ENCODE results near the gene PHLPP1. TPM values are rescaled to one million over a fixed set of nuclear protein-coding genes. Genes with fewer than 3 reads are reported as not detected.
"Not testable (repeated sequence)": the region's sequence is repeated elsewhere in the genome, so short reads cannot be mapped to it uniquely, and the experiment has no call there.

Gene PHLPP1
- total and polyA plus RNA-seq, 2 donors: 3.2 to 4.5 TPM

- Histone ChIP-seq H3K27me3 (ENCODE audit: control insufficient read depth in 2 of 2, insufficient read depth in 1 of 2, low read length in 1 of 2) (no peaks in the 10 kb centered on the region), H3K4me1 (ENCODE audit: control insufficient read depth in 2 of 2, insufficient read depth in 2 of 2, low read length in 2 of 2) (no peaks in the 10 kb centered on the region), H3K4me3 (ENCODE audit: low read length in 2 of 2) (no peak overlapping the region), H3K27ac (ENCODE audit: low read depth in 1 of 2, low read length in 1 of 2) (no peak overlapping the region), H3K36me3 (ENCODE audit: control insufficient read depth in 2 of 2, insufficient read depth in 2 of 2, low read length in 1 of 2) (no peaks in the 10 kb centered on the region), H3K9me3 (ENCODE audit: control insufficient read depth in 2 of 2, insufficient read depth in 1 of 2, low read length in 1 of 2) (peaks cover 0 to 19% of the 10 kb centered on the region in 2 donors)
- no peak for DNase-seq (ENCODE audit: low read depth in 6 of 9, low spot score in 9 of 9)
- 90% methylated on average over 6 of the region's 6 CpGs for WGBS
Observed at GRCh38 chr18:62690236-62690815, 25.0 kb upstream of the PHLPP1 start.

DNA sequence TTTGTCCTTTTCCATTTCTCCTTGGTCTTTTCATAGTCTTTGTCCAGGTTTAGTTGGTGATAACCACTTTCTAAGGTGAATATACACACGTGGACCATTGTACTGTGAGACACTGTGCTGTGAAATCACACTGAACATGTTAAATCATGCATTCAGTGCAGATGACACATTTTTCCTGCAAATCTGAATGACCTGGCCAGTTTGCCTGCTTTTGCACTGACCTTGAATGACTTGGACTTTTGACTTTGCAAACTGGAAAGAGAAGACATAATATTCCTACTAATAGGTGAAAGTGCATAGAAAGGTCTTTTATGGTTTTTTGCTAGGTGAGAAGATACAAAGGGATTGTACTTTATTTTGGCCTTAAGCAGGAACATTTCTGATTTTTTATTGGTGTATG, 21.7 kb upstream of the PHLPP1 start:
- 96% methylated on average over 1 of the region's 1 CpG for WGBS
- peaks cover 0 to 5% of the 10 kb centered on the region in 2 donors for H3K9me3 ChIP-seq (ENCODE audit: control insufficient read depth in 2 of 2, insufficient read depth in 1 of 2, low read length in 1 of 2)

GRCh38 chr18:62697636-62698035, 17.7 kb upstream of the PHLPP1 start:
- no peak for DNase-seq (ENCODE audit: low read depth in 6 of 9, low spot score in 9 of 9)

More for the DNA sequence above, 21.7 kb upstream of the PHLPP1 start:
- Histone ChIP-seq H3K27ac (ENCODE audit: low read depth in 1 of 2, low read length in 1 of 2) (no peak overlapping the region), H3K4me1 (ENCODE audit: control insufficient read depth in 2 of 2, insufficient read depth in 2 of 2, low read length in 2 of 2) (no peaks in the 10 kb centered on the region), H3K27me3 (ENCODE audit: control insufficient read depth in 2 of 2, insufficient read depth in 1 of 2, low read length in 1 of 2) (no peaks in the 10 kb centered on the region), H3K36me3 (ENCODE audit: control insufficient read depth in 2 of 2, insufficient read depth in 2 of 2, low read length in 1 of 2) (no peaks in the 10 kb centered on the region), H3K4me3 (ENCODE audit: low read length in 2 of 2) (no peak overlapping the region)
- DNase-seq (ENCODE audit: low read depth in 6 of 9, low spot score in 9 of 9): no peak

DNA sequence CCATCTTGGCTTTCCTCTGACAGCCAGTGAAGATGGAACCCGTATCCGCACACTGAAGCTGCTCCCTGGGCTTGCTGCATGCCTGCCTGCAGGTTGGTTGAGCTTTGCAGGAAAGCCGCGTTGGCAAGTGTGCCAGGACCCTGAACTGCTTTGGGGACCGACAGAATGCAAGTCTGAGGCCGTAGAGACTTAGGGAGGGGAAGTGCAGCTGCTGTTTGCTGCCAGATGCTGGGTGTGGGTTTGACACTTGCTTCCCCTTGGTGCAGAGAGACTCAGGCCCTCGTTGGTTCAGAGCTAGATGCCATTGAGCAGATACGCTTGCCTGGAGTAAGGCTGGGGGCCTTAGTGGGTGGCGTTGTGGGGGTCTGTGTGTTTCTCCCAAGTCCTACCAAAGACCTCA, 13.1 kb upstream of the PHLPP1 start:
- Histone ChIP-seq H3K36me3 (ENCODE audit: control insufficient read depth in 2 of 2, insufficient read depth in 2 of 2, low read length in 1 of 2) (no peaks in the 10 kb centered on the region), H3K27me3 (ENCODE audit: control insufficient read depth in 2 of 2, insufficient read depth in 1 of 2, low read length in 1 of 2) (no peaks in the 10 kb centered on the region), H3K4me1 (ENCODE audit: control insufficient read depth in 2 of 2, insufficient read depth in 2 of 2, low read length in 2 of 2) (peaks cover 12 to 15% of the 10 kb centered on the region in 2 donors), H3K9me3 (ENCODE audit: control insufficient read depth in 2 of 2, insufficient read depth in 1 of 2, low read length in 1 of 2) (no peaks in the 10 kb centered on the region), H3K4me3 (ENCODE audit: low read length in 2 of 2) (no peak overlapping the region), H3K27ac (ENCODE audit: low read depth in 1 of 2, low read length in 1 of 2) (peak overlapping the region in 1 of 2 donors; percentile 83)
- peak in 5 of 9 donors; percentile 36 to 74 (median 47) for DNase-seq (ENCODE audit: low read depth in 6 of 9, low spot score in 9 of 9)
- WGBS: 30% methylated on average over 9 of the region's 9 CpGs

More at GRCh38 chr18:62697636-62698035, 17.7 kb upstream of the PHLPP1 start:
- Histone ChIP-seq H3K9me3 (ENCODE audit: control insufficient read depth in 2 of 2, insufficient read depth in 1 of 2, low read length in 1 of 2) (no peaks in the 10 kb centered on the region), H3K27me3 (ENCODE audit: control insufficient read depth in 2 of 2, insufficient read depth in 1 of 2, low read length in 1 of 2) (no peaks in the 10 kb centered on the region), H3K27ac (ENCODE audit: low read depth in 1 of 2, low read length in 1 of 2) (no peak overlapping the region), H3K36me3 (ENCODE audit: control insufficient read depth in 2 of 2, insufficient read depth in 2 of 2, low read length in 1 of 2) (no peaks in the 10 kb centered on the region), H3K4me3 (ENCODE audit: low read length in 2 of 2) (no peak overlapping the region), H3K4me1 (ENCODE audit: control insufficient read depth in 2 of 2, insufficient read depth in 2 of 2, low read length in 2 of 2) (peaks cover 8 to 10% of the 10 kb centered on the region in 2 donors)

DNA sequence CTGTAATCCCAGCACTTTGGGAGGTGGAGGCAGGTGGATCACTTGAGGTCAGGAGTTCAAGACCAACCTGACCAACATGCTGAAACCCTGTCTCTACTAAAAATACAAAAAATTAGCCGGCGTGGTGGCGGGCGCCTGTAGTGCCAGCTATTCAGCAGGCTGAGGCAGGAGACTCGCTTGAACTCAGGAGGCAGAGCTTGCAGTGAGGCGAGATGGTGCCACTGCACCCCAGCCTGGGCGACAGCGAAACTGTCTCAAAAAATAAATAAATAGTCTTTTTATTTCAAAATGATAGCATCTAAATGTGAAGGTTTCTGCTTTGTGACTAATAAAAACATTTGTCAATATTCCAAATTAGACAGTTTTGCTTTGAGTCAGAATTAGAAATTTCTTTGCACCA, 8.5 kb upstream of the PHLPP1 start:
- not testable (repeated sequence) for H3K4me3 ChIP-seq (ENCODE audit: low read length in 2 of 2); H3K27me3 ChIP-seq (ENCODE audit: control insufficient read depth in 2 of 2, insufficient read depth in 1 of 2, low read length in 1 of 2); H3K27ac ChIP-seq (ENCODE audit: low read depth in 1 of 2, low read length in 1 of 2); H3K9me3 ChIP-seq (ENCODE audit: control insufficient read depth in 2 of 2, insufficient read depth in 1 of 2, low read length in 1 of 2); DNase-seq (ENCODE audit: low read depth in 6 of 9, low spot score in 9 of 9); H3K36me3 ChIP-seq (ENCODE audit: control insufficient read depth in 2 of 2, insufficient read depth in 2 of 2, low read length in 1 of 2)
- 98% methylated on average over 8 of the region's 8 CpGs for WGBS
- H3K4me1 ChIP-seq (ENCODE audit: control insufficient read depth in 2 of 2, insufficient read depth in 2 of 2, low read length in 2 of 2): peaks cover 12 to 13% of the 10 kb centered on the region in 2 donors

- H3K27ac ChIP-seq (ENCODE audit: low read depth in 1 of 2, low read length in 1 of 2); H3K4me1 ChIP-seq (ENCODE audit: control insufficient read depth in 2 of 2, insufficient read depth in 2 of 2, low read length in 2 of 2); H3K9me3 ChIP-seq (ENCODE audit: control insufficient read depth in 2 of 2, insufficient read depth in 1 of 2, low read length in 1 of 2); H3K4me3 ChIP-seq (ENCODE audit: low read length in 2 of 2); DNase-seq (ENCODE audit: low read depth in 6 of 9, low spot score in 9 of 9); H3K36me3 ChIP-seq (ENCODE audit: control insufficient read depth in 2 of 2, insufficient read depth in 2 of 2, low read length in 1 of 2); H3K27me3 ChIP-seq (ENCODE audit: control insufficient read depth in 2 of 2, insufficient read depth in 1 of 2, low read length in 1 of 2): not testable (repeated sequence)
- 98% methylated on average over 11 of the region's 11 CpGs for WGBS
Observed at GRCh38 chr18:62709908-62710307, 5.4 kb upstream of the PHLPP1 start.

GRCh38 chr18:62710417-62710816, 4.9 kb upstream of the PHLPP1 start:
- H3K36me3 ChIP-seq (ENCODE audit: control insufficient read depth in 2 of 2, insufficient read depth in 2 of 2, low read length in 1 of 2): no peaks in the 10 kb centered on the region
- no peak overlapping the region for H3K4me3 ChIP-seq (ENCODE audit: low read length in 2 of 2)
- peaks cover 0 to 5% of the 10 kb centered on the region in 2 donors for H3K4me1 ChIP-seq (ENCODE audit: control insufficient read depth in 2 of 2, insufficient read depth in 2 of 2, low read length in 2 of 2)
- no peak for DNase-seq (ENCODE audit: low read depth in 6 of 9, low spot score in 9 of 9)
- no peaks in the 10 kb centered on the region for H3K27me3 ChIP-seq (ENCODE audit: control insufficient read depth in 2 of 2, insufficient read depth in 1 of 2, low read length in 1 of 2)
- H3K9me3 ChIP-seq (ENCODE audit: control insufficient read depth in 2 of 2, insufficient read depth in 1 of 2, low read length in 1 of 2): peaks cover 0 to 3% of the 10 kb centered on the region in 2 donors
- no peak overlapping the region for H3K27ac ChIP-seq (ENCODE audit: low read depth in 1 of 2, low read length in 1 of 2)

DNA sequence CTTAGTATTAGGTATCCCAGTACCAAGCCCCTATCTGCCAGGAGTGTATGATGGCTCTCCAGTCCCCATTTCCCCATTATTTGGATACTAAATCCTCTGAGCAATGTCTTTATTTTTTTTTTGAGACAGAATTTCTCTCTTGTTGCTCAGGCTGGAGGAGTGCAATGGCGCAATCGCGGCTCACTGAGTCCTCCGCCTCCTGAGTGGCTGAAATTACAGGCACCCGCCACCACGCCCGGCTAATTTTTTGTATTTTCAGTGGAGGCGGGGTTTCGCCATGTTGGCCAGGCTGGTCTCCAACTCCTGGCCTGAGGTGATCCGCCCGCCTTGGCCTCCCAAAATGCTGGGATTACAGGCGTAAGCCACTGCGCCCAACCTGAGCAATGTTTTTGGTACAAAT, 3.6 kb upstream of the PHLPP1 start:
- Histone ChIP-seq H3K4me3 (ENCODE audit: low read length in 2 of 2) (no peak overlapping the region), H3K9me3 (ENCODE audit: control insufficient read depth in 2 of 2, insufficient read depth in 1 of 2, low read length in 1 of 2) (peaks cover 0 to 3% of the 10 kb centered on the region in 2 donors), H3K27me3 (ENCODE audit: control insufficient read depth in 2 of 2, insufficient read depth in 1 of 2, low read length in 1 of 2) (peaks cover 0 to 2% of the 10 kb centered on the region in 2 donors), H3K4me1 (ENCODE audit: control insufficient read depth in 2 of 2, insufficient read depth in 2 of 2, low read length in 2 of 2) (peaks cover 4 to 5% of the 10 kb centered on the region in 2 donors), H3K36me3 (ENCODE audit: control insufficient read depth in 2 of 2, insufficient read depth in 2 of 2, low read length in 1 of 2) (no peaks in the 10 kb centered on the region), H3K27ac (ENCODE audit: low read depth in 1 of 2, low read length in 1 of 2) (no peak overlapping the region)
- no peak for DNase-seq (ENCODE audit: low read depth in 6 of 9, low spot score in 9 of 9)
- WGBS: 98% methylated on average over 13 of the region's 13 CpGs

DNA sequence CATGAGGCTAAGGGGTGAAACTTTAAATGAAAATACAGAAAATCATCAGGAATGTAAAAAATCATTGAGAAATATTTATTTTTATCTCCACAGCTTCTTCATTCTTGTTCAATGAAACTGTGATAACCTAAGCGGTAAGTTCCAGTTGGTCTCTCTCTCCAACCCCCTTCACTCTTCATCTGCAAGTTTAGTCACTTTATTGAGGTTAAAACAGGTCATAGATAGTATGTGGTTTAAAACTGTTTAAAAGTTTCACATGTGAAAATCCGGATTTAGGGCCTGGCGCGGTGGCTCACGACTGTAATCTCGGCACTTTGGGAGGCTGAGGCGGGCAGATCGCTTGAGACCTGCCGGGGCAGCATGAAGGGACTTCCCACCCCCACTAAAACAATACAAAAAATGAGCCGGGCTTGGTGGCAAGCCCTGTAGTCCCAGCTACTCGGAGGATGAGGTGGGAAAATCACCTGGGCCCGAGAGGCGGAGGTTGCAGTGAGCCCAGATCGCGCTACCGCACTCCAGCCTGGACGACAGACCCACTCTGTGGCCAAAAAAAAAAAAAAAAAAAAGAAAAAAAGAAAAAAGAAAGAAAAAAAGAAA, 1.6 kb upstream of the PHLPP1 start:
- no peak for DNase-seq (ENCODE audit: low read depth in 6 of 9, low spot score in 9 of 9)
- Histone ChIP-seq H3K4me1 (ENCODE audit: control insufficient read depth in 2 of 2, insufficient read depth in 2 of 2, low read length in 2 of 2) (peaks cover 10 to 13% of the 10 kb centered on the region in 2 donors), H3K27me3 (ENCODE audit: control insufficient read depth in 2 of 2, insufficient read depth in 1 of 2, low read length in 1 of 2) (peaks cover 0 to 2% of the 10 kb centered on the region in 2 donors), H3K27ac (ENCODE audit: low read depth in 1 of 2, low read length in 1 of 2) (no peak overlapping the region), H3K4me3 (ENCODE audit: low read length in 2 of 2) (no peak overlapping the region), H3K36me3 (ENCODE audit: control insufficient read depth in 2 of 2, insufficient read depth in 2 of 2, low read length in 1 of 2) (no peaks in the 10 kb centered on the region), H3K9me3 (ENCODE audit: control insufficient read depth in 2 of 2, insufficient read depth in 1 of 2, low read length in 1 of 2) (peaks cover 0 to 3% of the 10 kb centered on the region in 2 donors)
- WGBS: 99% methylated on average over 17 of the region's 17 CpGs
